ENCODE data around the gene MRPL48.
"Not testable (repeated sequence)": the region's sequence is repeated elsewhere in the genome, so short reads cannot be mapped to it uniquely, and the experiment has no call there.

Gene MRPL48

GRCh38 chr11:73779084-73779902 lies 8.4 kb upstream of the MRPL48 start:
- DNase-seq (ENCODE audit: low spot score): peak; percentile 98

GRCh38 chr11:73781303-73781702 lies 6.4 kb upstream of the MRPL48 start:
- no peak for DNase-seq (ENCODE audit: low spot score)

GRCh38 chr11:73783483-73784020 lies 4.1 kb upstream of the MRPL48 start:
- no peak for DNase-seq (ENCODE audit: low spot score)

- no peak for DNase-seq (ENCODE audit: low spot score)
Measured at GRCh38 chr11:73784080-73784634, 3.5 kb upstream of the MRPL48 start.

GRCh38 chr11:73784734-73785133 lies 2.9 kb upstream of the MRPL48 start:
- no peak for DNase-seq (ENCODE audit: low spot score)

GRCh38 chr11:73785467-73785866 lies 2.2 kb upstream of the MRPL48 start:
- not testable (repeated sequence) for DNase-seq (ENCODE audit: low spot score)

- DNase-seq (ENCODE audit: low spot score): no peak
Measured at GRCh38 chr11:73787051-73787642, 527 bp upstream of the MRPL48 start.

GRCh38 chr11:73789279-73789670 lies 1.6 kb downstream of the MRPL48 start:
- DNase-seq (ENCODE audit: low spot score): no peak

GRCh38 chr11:73792584-73792983 lies 4.9 kb downstream of the MRPL48 start:
- DNase-seq (ENCODE audit: low spot score): no peak

GRCh38 chr11:73795925-73796632 lies 8.4 kb downstream of the MRPL48 start:
- DNase-seq (ENCODE audit: low spot score): no peak

GRCh38 chr11:73797457-73797856 lies 9.8 kb downstream of the MRPL48 start:
- DNase-seq (ENCODE audit: low spot score): no peak

- no peak for DNase-seq (ENCODE audit: low spot score)
Measured at GRCh38 chr11:73800276-73800806, 12.7 kb downstream of the MRPL48 start.

- DNase-seq (ENCODE audit: low spot score): no peak
Measured at GRCh38 chr11:73801136-73801535, 13.5 kb downstream of the MRPL48 start.

- DNase-seq (ENCODE audit: low spot score): no peak
Measured at GRCh38 chr11:73804712-73805111, 17.0 kb downstream of the MRPL48 start.

- no peak for DNase-seq (ENCODE audit: low spot score)
Measured at GRCh38 chr11:73808052-73808451, 20.4 kb downstream of the MRPL48 start.

- DNase-seq (ENCODE audit: low spot score): no peak
Measured at GRCh38 chr11:73810637-73811036, 23.0 kb downstream of the MRPL48 start.

- DNase-seq (ENCODE audit: low spot score): no peak
Measured at GRCh38 chr11:73812234-73812633, 24.6 kb downstream of the MRPL48 start.

GRCh38 chr11:73814812-73815211 lies 27.1 kb downstream of the MRPL48 start:
- no peak for DNase-seq (ENCODE audit: low spot score)

GRCh38 chr11:73818846-73819245 lies 31.2 kb downstream of the MRPL48 start:
- DNase-seq (ENCODE audit: low spot score): no peak

GRCh38 chr11:73830261-73830660 lies 42.6 kb downstream of the MRPL48 start:
- no peak for DNase-seq (ENCODE audit: low spot score)

- DNase-seq (ENCODE audit: low spot score): no peak
Measured at GRCh38 chr11:73833067-73833466, 45.4 kb downstream of the MRPL48 start.

GRCh38 chr11:73838443-73839122 lies 50.9 kb downstream of the MRPL48 start:
- no peak for DNase-seq (ENCODE audit: low spot score)

Data from CD4-positive, alpha-beta T cell treated with Interleukin-2 at 100 ng/mL for 4 hours (primary cell).